HG03064 (cell line): ENCODE results near the gene ME3.

Experiments
- ATAC-seq: cut with Tn5 transposase; IDR thresholded peaks from one replicate; pipeline ENCODE4 v1.9.1; 2021; ENCODE audit warnings: low read depth; ENCODE audit not compliant: unreplicated experiment

The ME3 gene

DNA sequence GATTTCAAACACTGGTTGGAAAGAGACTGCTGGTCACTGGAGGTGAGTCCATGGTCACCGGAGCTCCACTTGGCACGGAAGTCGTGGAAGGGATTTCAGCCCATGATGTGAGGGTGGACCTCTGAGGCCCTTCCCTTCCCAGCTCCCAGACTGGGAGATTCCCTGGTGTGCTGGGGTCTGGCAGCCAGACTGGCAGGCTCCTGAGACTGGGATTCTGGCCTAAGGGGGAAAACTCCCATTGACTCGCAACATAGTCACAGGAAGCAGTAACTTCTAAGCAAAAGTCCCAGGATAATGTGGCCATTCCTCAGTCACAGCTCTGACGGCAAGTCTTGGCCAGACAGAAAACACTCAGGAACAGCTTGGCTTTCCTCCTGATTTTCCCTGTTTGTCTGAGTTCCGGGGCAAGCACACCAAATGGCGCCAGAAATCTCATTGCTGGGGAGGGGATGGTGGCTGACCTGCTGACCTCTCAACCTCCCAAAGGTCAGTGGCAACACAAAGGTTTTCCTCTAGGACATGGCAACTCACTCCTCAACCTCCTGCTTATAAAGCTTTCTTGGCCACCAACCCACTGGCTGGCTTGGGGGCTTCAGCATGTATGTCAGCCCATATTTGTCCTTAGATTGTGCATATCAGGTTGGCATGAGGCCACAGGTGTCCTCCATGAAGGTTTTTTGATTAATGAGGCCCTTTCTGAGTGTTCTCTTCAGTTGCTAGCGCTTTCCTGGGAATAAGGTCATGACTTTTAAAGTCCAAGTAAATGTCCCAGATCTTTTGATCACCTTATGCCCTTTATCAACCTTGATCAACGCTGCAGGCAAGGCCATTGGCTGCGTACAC is 198.2 kb downstream of the ME3 start:
- ATAC-seq: no peak

DNA sequence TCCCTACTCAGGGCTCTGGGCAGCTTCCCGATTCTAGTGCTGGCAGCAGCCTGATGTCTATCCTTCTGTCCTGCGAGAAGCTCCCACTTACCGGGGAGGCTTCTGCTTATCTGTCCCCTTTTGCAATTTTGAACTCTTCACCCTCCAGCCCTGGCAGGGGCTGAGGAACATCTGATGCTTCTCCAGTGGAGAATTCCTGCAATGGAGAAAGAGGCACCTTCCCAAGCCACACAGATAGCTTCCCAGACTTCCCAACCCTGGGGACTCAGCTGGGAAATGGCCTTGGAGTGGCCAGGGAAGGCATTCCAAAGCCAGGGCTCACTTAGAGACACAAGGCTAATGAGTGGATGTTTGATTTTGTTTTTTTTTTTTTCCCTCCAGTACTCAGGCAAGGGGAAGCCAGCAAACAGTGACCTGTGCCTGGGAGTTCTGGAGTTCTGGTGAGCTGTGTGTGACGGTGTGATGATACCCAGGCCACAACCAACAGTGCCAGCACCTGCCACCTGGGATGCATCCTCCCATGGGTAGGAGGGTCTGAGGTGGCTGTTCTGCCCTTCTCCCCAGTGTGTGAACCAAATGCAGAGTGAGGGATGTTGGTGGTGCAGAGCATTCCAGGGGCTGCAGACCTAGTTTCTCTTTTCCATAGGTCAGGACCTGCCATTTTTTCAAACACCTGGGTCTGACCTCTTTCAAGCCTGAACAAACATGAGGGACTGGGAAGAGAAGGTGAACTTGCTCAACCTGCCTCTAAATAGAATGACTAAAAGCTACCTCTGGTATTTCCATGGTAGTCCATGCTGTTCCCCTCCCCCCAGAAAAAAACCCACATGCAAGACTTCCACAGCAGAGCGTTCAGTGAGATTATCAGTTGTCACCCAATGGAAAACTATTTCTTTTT is 202.7 kb downstream of the ME3 start:
- no peak for ATAC-seq

DNA sequence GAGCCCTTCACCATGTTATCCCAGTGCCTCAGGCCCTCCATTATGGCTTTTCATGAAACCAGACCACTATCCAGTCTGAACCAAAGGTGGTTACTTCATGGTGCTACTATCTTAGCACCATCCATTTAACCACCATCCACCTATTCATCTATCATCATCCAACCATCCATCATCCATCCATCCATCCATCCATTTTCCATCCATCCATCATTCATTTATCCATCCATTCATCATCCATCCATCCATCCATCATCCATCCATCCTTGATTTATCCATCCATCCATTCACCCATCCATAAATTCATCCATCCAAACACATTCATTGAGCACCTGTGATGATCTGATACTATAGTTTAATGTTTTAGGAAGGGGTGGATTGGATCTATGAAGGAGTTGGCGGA is 204.2 kb downstream of the ME3 start:
- no peak for ATAC-seq

DNA sequence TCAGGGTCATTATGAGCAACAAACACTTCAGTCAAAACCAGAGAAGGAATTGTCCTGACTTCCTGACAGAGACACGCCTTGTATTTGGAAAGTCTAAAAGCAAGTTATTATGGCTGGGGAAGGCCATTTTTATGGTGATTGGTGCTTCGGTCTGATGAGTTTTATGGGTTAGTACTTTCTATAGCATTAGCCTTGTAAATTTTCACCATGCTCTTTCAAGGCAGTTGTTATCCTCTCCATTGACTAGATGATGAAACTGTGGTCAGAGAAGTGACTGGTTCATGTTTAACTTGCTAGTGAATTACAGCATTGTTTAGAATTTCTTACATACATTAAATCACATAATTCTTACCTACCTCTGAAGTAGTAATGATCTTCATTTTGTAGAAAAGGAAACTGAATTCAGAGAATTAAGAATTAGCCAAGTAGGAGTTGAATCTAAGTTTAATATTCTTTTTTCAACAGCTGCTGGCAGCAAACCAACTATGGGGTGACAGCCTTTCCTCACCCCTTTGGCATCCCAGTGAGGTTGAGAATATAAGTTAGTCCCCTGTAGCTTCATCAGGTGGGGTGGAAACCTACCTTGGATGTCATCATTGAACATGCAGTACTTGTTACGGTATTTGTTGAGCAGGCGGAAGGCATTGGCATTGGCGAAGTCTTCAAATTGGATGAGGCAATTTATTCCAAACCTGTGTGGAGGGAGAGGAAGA is 207.8 kb downstream of the ME3 start:
- no peak for ATAC-seq

DNA sequence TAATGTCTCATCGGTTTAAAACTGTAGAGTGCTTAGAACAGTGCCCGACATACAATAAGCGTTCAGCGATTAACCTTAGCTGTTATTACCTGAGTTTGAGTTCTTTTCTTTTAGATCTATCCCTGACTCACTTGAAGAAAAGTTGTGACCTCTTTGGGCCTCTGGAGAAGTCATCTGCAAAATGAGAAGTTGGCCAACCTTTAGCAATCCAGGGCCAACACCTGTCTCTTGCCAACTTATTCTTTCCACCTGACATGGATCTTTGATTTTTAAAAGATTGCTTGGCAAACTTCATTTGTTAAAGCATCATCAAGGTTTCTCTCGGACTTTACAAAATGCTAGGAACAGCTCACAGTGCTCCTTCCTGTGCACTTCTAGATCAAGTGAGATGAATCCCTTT is 208.5 kb downstream of the ME3 start:
- no peak for ATAC-seq

DNA sequence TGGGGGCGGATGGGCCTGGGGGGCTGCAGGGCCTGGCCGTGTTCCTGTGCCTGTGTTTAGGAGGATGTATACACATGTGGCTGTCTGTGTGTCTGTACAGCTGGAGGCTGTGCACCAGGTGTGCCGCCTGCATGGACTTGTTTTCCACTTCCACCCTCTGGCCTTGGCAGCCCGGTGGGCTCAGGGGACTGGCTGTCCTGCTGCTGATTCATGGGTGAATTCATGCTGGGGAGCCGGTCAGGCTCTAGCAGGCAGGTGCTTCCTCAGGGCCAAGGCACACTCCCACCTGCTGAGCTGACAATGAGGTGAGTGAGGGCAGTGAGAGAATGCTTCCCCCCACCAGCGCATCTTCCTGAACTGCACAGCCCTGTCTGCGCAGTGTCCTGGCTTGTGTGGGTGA is 209.3 kb downstream of the ME3 start:
- no peak for ATAC-seq

DNA sequence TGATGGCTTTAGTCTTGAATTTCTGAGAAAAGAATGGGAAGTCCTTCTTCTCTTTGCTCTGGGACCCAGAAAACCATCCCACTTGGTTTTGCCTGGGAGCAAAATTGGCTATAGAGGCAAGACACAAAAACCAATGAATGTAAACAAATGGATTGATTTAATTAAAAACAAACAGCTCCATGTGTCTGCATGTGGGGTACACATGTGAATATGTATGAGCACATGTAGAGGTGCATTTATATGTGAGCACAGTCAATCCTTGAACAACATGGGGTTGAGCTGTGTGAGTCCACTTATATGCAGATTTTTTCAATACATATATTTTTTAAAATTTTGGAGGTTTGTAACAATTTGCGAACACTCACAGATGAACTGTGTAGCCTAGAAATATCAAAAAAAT is 210.5 kb downstream of the ME3 start:
- no peak for ATAC-seq

DNA sequence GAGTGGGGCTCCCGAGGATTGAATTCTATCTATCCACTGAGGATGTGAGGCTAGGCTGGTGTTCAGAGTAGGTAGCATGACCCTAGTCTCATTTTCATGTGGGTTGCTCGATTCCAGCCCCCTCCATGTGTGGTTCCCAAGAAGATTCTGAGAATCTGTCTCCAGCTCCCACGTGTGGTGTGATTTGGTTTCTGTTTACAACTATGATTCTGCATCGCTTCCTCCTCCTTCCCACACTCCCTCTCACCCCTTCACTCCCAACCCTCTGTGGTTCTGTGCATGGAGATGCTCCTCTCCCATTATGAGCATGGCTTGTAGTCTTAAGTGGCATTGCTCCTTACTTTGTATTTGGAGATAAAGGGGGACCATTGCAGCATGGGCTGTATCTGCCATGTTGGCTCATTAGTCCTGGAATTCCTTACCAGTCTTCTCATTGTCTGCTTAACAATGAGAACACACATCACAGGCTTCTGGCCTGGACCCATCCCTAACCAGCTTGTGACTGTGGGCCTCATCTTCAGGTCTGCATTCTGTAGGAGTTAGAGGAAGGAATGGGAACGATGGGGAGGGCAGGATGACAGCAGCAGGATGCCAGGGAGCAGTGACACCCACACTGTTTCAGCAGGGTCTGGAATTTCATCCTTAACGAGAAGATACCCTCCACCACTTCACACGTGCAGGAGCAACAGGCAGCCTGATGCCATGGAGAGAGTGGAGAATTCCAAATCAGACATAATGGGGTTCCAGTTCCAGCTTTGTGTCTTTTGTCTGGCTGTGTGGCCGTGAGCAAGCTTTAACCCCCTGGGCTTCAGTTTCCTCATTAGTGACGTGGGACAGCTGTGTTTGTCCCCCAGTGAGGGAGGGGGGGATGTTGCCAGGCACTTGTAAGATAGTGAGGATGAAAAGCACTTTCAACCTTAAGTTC is 211.7 kb downstream of the ME3 start:
- ATAC-seq: no peak

DNA sequence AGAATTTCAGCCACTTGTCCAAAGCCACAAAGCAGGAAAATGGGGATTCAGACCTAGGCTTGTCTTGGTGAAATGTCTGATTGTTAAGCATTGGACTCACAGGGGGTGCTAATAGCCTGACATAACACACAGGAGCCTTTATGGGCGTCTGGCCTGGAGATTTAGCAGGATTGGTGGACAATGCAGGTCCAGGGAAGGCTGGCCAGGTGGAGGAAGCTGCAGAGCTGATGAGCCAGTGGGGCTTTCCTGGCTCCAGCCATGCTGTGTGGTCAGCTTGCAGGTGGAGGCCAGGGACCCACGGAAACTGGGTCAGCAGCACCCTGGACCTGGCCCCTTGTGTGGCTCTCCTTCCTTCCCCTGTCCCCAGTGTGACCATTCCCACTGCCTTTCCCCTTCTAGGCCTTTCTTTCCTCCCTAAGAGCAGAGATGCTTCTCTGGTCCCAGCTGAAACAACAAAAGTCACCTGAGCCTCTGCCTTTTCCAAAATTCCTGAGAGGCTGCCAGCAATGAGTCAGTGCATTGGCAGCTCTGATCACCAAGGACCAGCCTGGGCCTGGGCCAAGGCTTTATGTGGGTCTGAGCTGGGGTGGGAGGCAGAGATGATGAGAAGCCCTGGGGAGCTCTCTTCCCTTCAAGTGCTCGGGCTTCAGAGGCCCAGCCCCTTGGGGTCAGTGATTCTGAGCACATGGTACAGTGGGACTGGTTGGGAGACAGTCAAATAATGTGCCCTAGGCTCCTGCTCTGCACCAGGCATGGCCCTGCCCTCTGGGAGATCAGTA is 212.5 kb downstream of the ME3 start:
- no peak for ATAC-seq

DNA sequence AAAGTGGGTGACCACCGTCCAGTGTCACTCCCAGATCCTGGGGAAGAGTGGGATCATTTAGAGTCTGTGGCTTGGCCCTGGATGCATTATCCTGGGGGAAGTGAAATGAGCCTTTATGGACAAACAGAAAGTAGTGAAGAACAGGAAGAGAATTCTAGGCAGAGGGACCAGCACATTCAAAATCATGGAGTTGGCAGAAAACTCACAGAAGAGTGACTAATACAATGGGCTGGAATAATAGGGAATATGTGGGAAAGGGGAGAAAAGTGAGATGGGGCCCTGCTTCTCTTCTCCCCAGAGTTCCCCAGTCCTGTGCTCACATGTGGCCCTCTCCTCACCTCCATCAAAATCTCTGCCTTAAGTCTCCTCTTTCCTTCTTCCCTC is 213.4 kb downstream of the ME3 start:
- ATAC-seq: no peak

DNA sequence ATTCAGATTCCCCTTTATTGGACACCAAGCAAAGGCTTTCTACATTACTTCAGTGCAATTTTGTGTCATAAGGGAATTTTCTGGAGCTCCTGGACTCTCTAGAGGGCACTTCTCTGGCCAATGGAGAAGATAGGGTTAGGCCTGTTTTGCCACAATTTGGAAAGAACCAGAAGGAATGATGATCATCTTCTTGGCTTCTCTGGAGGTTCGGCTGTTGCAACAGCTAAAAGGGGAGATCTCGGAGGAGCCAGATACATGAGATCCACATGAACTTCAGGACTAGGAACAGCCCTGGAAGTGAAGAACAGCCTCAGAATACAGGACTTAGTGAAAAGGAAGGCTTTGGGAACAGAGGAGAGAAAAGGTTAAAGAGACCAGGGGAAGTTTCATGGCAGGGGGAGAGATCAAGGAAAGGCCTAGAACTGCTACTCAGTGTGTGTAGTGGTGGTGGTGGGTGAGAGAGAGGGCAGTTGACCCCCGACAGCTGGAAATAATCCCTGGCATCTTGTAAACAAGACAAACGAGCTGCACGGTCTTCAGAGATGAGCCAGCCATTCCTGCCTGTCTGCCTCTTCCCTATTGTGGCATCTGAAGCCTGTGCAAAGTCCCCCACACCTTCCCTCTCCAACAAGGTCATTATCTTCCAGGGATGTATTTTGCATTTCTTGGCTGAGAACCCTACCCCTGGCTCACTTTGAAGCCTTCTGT is 214.0 kb downstream of the ME3 start:
- ATAC-seq: no peak

DNA sequence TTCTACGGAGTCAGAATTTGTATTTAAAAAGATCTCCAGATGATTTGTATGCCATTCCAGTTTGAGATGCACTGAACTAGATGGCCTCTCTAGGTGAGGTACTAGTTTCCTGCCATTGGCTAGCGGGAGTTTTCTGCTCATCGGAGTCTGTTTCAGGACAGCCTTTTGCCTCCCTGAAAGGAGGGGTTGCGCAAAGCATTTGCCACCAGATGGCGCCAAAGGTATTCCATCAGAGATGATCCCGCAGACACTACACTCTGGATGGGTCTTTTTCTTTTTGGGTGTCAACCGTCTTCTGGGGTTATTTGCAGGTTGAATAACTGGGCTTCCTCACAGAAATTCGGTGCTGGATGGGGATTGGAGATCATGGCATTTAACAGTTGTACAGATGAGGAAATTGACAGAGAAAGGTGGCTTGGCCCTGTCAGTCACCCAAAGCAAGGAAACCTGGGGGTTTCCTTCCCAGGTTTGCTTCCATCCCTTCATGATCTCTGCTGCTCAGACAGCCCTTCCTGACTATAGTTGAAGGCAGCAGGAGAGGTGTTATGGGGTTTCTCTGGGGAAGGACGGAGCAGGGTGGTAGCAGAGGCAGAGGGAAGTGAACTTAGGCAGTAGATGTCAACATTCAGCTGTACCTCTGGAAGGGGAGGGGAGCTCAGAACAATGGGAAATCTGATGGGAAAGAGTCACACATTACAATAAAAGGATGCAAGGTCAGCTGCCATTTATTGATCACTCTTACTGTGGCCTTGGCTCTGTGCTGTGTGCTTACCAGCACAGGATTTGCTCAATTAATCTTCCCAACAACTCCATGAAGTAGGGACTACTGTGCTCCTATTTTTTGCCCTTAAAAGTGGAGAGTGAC is 216.1 kb downstream of the ME3 start:
- no peak for ATAC-seq

DNA sequence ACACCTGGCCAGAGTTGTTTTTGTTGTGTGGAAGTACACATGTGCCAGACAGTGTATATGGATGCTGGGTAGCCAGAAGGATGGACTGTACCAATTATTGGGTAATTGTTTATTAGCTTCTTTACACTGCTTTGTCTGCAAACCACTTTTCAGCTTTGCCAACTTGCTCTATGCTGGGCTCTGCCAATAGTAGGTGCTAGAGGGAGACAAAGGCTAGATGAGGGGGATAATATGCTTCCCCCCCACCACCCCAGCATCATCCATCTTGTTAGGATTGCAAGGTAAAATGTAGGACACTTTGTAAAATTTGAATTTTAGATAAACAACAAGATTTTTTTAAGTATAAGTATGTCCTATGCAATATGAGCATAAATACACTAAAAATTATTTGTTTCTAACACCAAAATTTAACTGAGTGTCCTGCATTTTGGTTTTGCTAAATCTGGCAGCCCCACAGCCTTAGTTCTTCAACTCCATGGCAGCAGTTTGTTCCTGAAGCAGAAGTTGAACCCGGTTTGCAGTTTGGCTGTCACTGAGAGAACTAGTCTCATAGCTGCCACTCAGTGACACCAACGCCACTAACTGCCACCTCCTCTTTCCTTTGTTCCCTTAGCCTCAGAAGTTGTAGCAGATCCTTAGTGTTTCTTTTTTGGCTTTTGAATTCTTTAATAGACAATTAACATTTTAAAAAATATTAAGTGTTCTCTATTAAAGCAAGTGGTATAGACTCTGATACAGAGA is 219.0 kb downstream of the ME3 start:
- ATAC-seq: no peak

DNA sequence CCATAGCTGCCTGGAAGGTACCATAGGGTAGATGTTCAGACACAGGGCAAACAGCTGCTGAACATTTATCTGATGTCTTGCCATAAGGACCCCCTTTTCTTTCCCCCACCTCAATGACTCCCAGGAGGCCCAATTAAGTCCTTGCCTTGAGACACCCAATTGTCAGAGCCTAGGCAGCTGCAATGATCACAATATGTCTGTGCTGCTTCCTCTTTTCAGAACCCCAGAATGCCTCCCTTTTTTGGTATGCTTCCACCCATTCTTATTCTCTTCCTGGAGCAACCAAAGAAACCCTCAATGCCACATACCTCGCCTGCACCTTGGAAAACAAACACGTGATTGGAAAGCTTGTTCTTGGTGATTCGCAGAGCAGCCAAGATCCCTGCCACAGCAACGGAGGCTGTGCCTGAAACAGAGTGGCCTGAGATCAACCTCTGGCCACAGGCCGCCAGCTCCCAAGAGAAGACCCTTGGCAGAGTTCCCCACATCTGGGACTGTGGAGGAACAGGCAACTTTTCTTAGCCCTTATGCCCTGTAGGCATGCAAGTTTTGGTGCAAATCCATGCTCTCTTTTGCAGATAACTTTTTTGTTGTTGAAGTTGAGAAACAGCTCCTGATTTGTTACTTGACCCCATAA is 222.3 kb downstream of the ME3 start:
- no peak for ATAC-seq

DNA sequence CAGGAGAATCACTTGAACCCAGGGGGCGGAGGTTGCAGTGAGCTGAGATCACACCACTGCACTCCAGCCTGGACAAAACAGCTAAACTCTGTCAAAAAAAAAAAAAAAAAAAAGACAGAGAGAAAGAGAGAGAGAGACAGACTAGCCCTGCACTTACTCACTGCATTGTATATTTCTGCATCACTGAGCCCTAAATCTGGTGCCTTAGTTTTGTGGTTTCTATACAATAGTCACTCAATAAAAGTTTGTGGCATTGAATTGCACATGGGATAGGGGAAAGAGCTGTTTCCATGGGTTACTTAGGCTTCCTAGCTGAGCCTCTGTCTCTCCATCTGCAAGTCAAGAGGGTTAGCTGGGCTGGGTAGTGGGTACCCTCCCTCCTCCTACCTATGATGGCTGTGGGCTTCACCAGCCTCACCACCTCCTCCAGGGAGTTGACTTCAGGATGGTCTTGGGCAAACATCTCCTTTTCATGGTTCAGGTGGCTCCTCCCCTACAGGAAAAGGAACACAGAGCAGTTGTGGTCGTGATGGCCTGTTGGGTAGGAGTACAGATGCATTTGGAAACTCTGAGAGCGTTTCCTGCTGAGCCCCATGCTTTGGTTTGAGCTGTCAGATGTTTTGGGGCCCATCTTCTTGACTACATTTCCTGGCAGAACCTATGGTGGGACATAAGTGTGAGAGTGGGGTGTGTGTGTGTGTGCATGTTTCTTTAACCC is 224.5 kb downstream of the ME3 start:
- ATAC-seq: no peak

DNA sequence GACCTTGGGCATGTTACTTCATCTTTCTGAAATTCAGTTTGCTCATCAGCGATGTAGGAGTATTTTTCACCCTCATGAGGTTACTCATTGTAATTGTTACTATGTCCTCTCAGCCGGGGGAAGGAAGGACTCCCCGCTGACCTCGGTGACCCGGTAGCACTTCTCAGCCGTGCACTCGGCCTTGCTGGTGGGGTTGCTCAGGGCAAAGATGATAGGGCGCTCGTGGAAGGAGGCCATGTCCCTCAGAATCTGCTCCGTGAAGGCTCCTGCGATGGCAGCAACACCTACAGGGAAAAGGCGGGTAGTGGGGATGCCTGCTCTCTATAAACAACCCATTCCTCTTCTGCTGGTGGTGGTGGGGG is 225.5 kb downstream of the ME3 start:
- ATAC-seq: no peak
